ENCODE data around the gene OR14C36. TPM values are rescaled to one million over a fixed set of nuclear protein-coding genes. Genes with fewer than 3 reads are reported as not detected.
"Not testable (repeated sequence)": the region's sequence is repeated elsewhere in the genome, so short reads cannot be mapped to it uniquely, and the experiment has no call there.

The OR14C36 gene, protein sequence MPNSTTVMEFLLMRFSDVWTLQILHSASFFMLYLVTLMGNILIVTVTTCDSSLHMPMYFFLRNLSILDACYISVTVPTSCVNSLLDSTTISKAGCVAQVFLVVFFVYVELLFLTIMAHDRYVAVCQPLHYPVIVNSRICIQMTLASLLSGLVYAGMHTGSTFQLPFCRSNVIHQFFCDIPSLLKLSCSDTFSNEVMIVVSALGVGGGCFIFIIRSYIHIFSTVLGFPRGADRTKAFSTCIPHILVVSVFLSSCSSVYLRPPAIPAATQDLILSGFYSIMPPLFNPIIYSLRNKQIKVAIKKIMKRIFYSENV
- not detected in 2 replicates for polyA plus RNA-seq (2011; rRNA removed)
- polyA minus RNA-seq (2011; rRNA and poly(A)+ RNA removed) = not detected in 2 replicates

DNA sequence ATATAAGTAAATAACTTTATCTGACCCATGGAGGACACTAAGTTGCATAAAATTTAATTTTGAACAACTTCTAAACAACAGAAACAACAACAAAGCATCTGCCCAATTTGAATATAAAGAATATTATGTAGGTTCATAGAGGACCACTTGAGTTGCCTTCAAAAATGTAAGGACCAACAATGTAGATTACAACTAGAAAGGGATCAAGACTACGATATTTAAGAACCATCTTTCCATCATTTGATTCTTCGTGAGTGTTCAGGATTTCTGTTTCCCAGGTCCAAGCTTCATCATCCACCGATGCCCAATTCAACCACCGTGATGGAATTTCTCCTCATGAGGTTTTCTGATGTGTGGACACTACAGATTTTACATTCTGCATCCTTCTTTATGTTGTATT is at the start of gene OR14C36:
Gene OR14C36 (plus strand): TSS at position 301 of the 400 bp plus-strand sequence. CDS start 0 bp downstream, at position 301.
- no peak for DNase-seq (ENCODE audit: low read depth)
- no peak for TF ChIP-seq CTCF (IDR thresholded peaks at IDR 0.05; ENCODE audit: insufficient read depth, low read depth, low read length)
- Histone ChIP-seq H3K4me3 (ENCODE audit: low read depth, low read length) (no peak within 1 kb of the TSS), H3K27me3 (ENCODE audit: control insufficient read depth, insufficient read depth, low read length) (no peaks in the 10 kb centered on the region), H3K36me3 (ENCODE audit: control insufficient read depth, insufficient read depth, low read length) (no peaks in the 10 kb centered on the region)
- CTCF ChIA-PET = no interaction called here
- POLR2A ChIA-PET = no interaction called here

- no peak within 1 kb of the TSS for H3K4me3 ChIP-seq (ENCODE audit: low read depth, low read length)
- ChIA-PET POLR2A (no interaction called here), CTCF (no interaction called here)
- DNase-seq (ENCODE audit: low read depth) = no peak
- no peaks in the 10 kb centered on the region for H3K36me3 ChIP-seq (ENCODE audit: control insufficient read depth, insufficient read depth, low read length)
- TF ChIP-seq CTCF (IDR thresholded peaks at IDR 0.05; ENCODE audit: insufficient read depth, low read depth, low read length) = no peak
- H3K27me3 ChIP-seq (ENCODE audit: control insufficient read depth, insufficient read depth, low read length) = no peaks in the 10 kb centered on the region
Observed at GRCh38 chr1:248303324-248303723, 45.3 kb upstream of the OR14C36 start, which contains the start of gene OR2T12. Gene OR2T12, minus strand, starts transcription at chr1:248303424. Its CDS starts 7,846 bp downstream, at chr1:248295578.

DNA sequence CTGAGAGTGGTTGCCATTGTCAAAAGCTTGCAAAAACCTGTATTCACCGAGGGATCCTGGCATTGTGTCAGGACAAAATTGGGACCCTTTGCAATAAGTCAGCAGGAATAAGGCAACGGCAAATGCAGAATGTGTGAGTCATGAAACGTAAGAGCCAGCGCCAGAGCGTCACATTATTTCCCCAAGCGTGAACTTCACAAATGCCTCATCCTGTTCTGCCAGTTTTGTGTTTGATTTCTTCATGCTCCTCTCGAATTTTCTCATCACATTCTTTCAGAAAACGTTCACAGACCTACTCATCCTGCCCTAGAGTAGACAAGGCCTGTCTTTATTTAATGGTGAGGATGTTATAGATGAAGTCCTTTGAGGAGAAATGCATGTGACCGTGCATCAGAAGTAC is 42.9 kb upstream of the OR14C36 start:
- H3K36me3 ChIP-seq (ENCODE audit: control insufficient read depth, insufficient read depth, low read length); H3K27me3 ChIP-seq (ENCODE audit: control insufficient read depth, insufficient read depth, low read length); H3K4me3 ChIP-seq (ENCODE audit: low read depth, low read length); POLR2A ChIA-PET; CTCF ChIA-PET; DNase-seq (ENCODE audit: low read depth): not testable (repeated sequence)

GRCh38 chr1:248306103-248306502 is 42.5 kb upstream of the OR14C36 start:
- no peak overlapping the region for H3K4me3 ChIP-seq (ENCODE audit: low read depth, low read length)
- H3K36me3 ChIP-seq (ENCODE audit: control insufficient read depth, insufficient read depth, low read length) = no peaks in the 10 kb centered on the region
- TF ChIP-seq CTCF (IDR thresholded peaks at IDR 0.05; ENCODE audit: insufficient read depth, low read depth, low read length) = no peak
- no peaks in the 10 kb centered on the region for H3K27me3 ChIP-seq (ENCODE audit: control insufficient read depth, insufficient read depth, low read length)
- POLR2A ChIA-PET = no interaction called here
- DNase-seq (ENCODE audit: low read depth) = no peak
- CTCF ChIA-PET = no interaction called here

GRCh38 chr1:248306740-248307139 is 41.8 kb upstream of the OR14C36 start:
- POLR2A ChIA-PET; DNase-seq (ENCODE audit: low read depth); H3K27me3 ChIP-seq (ENCODE audit: control insufficient read depth, insufficient read depth, low read length); CTCF ChIA-PET; H3K4me3 ChIP-seq (ENCODE audit: low read depth, low read length); H3K36me3 ChIP-seq (ENCODE audit: control insufficient read depth, insufficient read depth, low read length): not testable (repeated sequence)

DNA sequence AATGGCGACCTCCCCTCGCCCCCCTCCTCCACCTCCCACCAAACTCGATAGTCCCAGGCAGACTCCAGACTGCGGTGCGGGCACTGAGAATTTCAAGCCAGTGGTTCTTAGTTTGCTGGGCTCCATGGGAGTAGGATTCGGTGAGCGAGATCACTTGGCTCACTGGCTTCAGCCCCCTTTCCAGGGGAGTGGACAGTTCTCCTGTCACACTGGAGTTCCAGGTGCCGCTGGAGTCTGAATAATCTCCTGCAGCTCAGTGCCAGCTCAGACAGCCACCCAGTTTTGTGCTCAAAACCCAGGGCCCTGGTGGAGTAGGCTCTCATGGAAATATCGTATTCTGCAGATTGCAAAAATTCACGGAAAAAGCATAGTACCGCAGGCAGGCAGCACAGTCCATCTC is 31.8 kb upstream of the OR14C36 start:
- CTCF ChIA-PET = no interaction called here
- POLR2A ChIA-PET = no interaction called here
- no peak for TF ChIP-seq CTCF (IDR thresholded peaks at IDR 0.05; ENCODE audit: insufficient read depth, low read depth, low read length)
- Histone ChIP-seq H3K4me3 (ENCODE audit: low read depth, low read length) (no peak overlapping the region), H3K27me3 (ENCODE audit: control insufficient read depth, insufficient read depth, low read length) (no peaks in the 10 kb centered on the region), H3K36me3 (ENCODE audit: control insufficient read depth, insufficient read depth, low read length) (no peaks in the 10 kb centered on the region)
- no peak for DNase-seq (ENCODE audit: low read depth)
